Measurements from ENCODE around the gene PRAC2.

PRAC2 gene

GRCh38 chr17:48760411-48760810 lies 37.4 kb downstream of the PRAC2 start:
- TF ChIP-seq, protein P1, sequence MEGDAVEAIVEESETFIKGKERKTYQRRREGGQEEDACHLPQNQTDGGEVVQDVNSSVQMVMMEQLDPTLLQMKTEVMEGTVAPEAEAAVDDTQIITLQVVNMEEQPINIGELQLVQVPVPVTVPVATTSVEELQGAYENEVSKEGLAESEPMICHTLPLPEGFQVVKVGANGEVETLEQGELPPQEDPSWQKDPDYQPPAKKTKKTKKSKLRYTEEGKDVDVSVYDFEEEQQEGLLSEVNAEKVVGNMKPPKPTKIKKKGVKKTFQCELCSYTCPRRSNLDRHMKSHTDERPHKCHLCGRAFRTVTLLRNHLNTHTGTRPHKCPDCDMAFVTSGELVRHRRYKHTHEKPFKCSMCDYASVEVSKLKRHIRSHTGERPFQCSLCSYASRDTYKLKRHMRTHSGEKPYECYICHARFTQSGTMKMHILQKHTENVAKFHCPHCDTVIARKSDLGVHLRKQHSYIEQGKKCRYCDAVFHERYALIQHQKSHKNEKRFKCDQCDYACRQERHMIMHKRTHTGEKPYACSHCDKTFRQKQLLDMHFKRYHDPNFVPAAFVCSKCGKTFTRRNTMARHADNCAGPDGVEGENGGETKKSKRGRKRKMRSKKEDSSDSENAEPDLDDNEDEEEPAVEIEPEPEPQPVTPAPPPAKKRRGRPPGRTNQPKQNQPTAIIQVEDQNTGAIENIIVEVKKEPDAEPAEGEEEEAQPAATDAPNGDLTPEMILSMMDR (IDR thresholded peaks at IDR 0.05; ENCODE audit: low read depth, low read length, missing control alignments), result no peak
- no peak overlapping the region for H3K4me3 ChIP-seq (ENCODE audit: low read depth, low read length)
- no peak for DNase-seq (ENCODE audit: low read depth)

- TF ChIP-seq, protein P1 (IDR thresholded peaks at IDR 0.05; ENCODE audit: low read depth, low read length, missing control alignments), result no peak
Observed at GRCh38 chr17:48761114-48761513, 38.1 kb downstream of the PRAC2 start.

DNA sequence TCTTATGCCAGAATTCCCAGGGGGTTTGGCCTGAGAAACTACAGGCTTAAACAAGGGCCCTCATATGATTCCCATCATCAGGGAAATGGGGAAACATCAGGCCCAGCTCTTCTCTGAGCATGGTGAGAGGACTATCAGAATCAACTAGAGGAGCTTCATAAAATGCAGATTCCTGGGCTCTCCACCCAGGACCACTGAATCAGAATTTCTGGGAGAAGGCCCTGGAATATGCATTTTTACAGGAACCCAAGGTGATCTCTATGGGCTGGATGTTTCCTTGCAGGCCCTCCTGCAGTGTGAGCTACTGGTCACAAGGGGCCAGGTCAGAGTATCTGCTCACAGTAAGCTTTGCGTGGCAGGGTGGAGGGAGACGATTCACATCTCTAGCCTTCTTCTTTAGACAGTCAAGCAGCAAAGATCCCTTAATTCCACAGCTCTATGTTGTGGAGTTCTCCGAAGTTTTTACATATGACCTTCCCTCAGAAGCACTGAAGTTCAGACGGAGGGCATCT lies 44.3 kb downstream of the PRAC2 start:
- H3K4me3 ChIP-seq (ENCODE audit: low read depth, low read length), result no peak overlapping the region
- TF ChIP-seq, protein P1 (IDR thresholded peaks at IDR 0.05; ENCODE audit: low read depth, low read length, missing control alignments), result peak; percentile 14
- no peak for DNase-seq (ENCODE audit: low read depth)

More at GRCh38 chr17:48761114-48761513, 38.1 kb downstream of the PRAC2 start:
- H3K4me3 ChIP-seq (ENCODE audit: low read depth, low read length), result no peak overlapping the region
- no peak for DNase-seq (ENCODE audit: low read depth)

DNA sequence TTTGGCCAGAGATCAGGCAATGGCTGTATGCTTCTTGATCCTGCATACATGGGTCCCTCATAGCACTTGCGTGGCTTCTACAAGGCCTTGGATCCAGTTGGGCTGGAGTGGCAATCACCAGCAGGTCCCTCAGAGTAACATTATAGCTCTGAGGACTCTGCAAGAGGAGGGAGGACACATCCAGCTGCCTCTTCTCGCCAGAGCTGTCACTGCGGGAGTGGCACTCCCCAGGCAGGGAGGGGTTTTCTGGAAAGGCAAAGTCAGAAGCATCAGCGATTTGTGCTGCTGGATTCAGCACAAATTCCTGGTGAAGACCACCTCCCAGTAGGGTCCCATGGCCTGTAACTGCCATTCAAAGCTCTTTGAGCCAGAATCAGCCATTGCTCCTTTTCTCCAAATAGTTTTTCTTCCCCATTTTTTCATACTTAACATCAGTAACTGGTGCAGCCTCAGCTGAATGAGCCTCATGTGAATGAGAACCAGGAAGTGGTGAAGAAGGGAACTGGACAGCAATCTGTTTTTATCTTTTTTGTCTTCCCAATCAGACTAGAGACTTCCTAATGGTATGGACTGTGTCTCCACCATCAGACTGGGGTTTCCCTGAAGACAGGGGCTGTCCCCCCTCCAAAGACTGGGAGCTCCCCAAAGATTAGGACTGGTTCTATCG lies 46.2 kb downstream of the PRAC2 start:
- DNase-seq (ENCODE audit: low read depth), result no peak
- H3K4me3 ChIP-seq (ENCODE audit: low read depth, low read length), result no peak overlapping the region
- TF ChIP-seq, protein P1 (IDR thresholded peaks at IDR 0.05; ENCODE audit: low read depth, low read length, missing control alignments), result no peak

GRCh38 chr17:48770954-48771353 lies 48.0 kb downstream of the PRAC2 start:
- no peak overlapping the region for H3K4me3 ChIP-seq (ENCODE audit: low read depth, low read length)
- TF ChIP-seq, protein P1 (IDR thresholded peaks at IDR 0.05; ENCODE audit: low read depth, low read length, missing control alignments), result no peak
- DNase-seq (ENCODE audit: low read depth), result no peak

DNA sequence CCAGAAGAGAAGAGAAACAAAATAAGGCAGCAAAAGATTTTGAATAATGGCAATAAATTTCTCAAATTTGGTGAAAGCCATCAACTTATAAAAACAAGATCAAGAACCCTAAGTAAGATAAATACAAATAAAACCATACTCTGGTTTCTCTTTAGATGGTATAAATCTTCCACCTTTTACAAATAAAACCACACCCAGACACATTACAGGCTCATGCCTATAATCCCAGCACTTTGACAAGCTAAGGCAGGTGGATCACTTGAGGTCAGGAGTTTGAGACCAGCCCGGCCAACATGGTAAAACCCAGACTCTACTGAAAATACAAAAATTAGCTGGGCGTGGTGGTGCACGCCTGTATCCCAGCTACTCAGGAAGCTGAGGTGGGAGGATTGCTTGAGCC lies 50.3 kb downstream of the PRAC2 start:
- no peak for DNase-seq (ENCODE audit: low read depth)
- no peak overlapping the region for H3K4me3 ChIP-seq (ENCODE audit: low read depth, low read length)
- TF ChIP-seq, protein P1 (IDR thresholded peaks at IDR 0.05; ENCODE audit: low read depth, low read length, missing control alignments), result no peak
